Measurements from ENCODE around the gene EPB42. TPM values are rescaled to one million over a fixed set of nuclear protein-coding genes. Genes with fewer than 3 reads are reported as not detected.
"Not testable (repeated sequence)": the region's sequence is repeated elsewhere in the genome, so short reads cannot be mapped to it uniquely, and the experiment has no call there.

The EPB42 gene
- total RNA-seq, 1 donor from 2014 or later: not detected

DNA sequence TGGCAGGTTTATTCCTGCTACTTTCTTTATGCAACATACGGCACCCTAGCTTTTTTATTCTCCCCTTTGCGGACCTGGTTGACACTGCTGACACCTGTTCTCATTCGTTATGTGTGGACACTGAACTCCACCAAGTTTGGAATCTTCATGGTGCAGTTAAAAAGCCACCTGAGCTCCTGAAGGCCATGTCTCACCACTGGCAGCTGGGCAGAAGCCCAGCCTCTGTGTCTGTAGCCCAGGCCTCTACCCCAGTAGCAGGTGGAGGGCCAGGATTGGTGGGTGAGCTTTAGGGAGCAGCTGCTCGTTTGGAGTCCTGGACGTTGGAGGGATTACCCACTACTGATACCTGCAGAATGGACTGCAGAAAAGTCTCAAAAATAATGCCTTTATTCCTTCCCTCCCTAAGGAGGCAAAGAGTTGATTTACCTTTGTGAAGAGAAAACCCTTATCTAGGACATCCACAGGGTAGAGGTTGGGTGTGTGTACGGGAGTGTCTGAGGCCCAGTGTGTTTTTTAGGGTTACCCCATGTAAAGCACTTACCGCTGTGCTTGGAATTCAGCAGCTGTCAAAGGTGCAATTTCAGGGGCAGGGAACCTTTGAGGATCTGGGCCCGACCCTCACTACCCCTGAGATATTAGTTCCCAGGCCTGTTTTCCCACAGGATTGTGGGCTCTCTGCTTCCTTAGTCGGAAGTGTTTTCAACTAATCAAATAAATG lies 36.3 kb downstream of the EPB42 start:
- TF ChIP-seq, protein P1, sequence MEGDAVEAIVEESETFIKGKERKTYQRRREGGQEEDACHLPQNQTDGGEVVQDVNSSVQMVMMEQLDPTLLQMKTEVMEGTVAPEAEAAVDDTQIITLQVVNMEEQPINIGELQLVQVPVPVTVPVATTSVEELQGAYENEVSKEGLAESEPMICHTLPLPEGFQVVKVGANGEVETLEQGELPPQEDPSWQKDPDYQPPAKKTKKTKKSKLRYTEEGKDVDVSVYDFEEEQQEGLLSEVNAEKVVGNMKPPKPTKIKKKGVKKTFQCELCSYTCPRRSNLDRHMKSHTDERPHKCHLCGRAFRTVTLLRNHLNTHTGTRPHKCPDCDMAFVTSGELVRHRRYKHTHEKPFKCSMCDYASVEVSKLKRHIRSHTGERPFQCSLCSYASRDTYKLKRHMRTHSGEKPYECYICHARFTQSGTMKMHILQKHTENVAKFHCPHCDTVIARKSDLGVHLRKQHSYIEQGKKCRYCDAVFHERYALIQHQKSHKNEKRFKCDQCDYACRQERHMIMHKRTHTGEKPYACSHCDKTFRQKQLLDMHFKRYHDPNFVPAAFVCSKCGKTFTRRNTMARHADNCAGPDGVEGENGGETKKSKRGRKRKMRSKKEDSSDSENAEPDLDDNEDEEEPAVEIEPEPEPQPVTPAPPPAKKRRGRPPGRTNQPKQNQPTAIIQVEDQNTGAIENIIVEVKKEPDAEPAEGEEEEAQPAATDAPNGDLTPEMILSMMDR (IDR thresholded peaks at IDR 0.05; ENCODE audit: insufficient read depth, low read length, poor library complexity, severe bottlenecking): no peak
- H3K27me3 ChIP-seq (ENCODE audit: control insufficient read depth, insufficient read depth, low read length): no peaks in the 10 kb centered on the region

DNA sequence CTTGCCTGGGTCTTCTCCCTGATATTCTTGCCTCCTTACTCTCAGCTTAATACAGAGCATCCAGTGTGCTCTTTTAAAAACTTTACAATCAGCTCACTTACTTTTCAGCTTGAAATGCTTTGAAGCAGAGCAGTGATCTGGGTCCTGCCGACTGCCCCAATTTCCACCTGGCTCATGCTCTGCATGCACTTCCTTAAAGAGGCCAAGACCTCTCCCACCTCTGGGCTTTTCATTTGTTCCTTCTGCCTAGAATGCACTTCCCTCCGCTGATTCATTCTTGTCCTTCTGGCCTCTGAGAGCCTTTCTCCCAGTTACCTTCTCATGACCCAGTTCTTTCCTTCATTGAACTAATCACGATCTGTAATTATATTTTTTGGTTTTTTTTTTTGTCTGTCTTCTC lies 37.5 kb downstream of the EPB42 start:
- TF ChIP-seq, protein P1 (IDR thresholded peaks at IDR 0.05; ENCODE audit: insufficient read depth, low read length, poor library complexity, severe bottlenecking): no peak
- no peak for DNase-seq (ENCODE audit: low read depth)

More for the DNA sequence above, 36.3 kb downstream of the EPB42 start:
- H3K36me3 ChIP-seq (ENCODE audit: control insufficient read depth, insufficient read depth, low read length): no peaks in the 10 kb centered on the region
- peak overlapping the region; percentile 77 for H3K4me3 ChIP-seq (ENCODE audit: low read depth, low read length)
- DNase-seq (ENCODE audit: low read depth): no peak

DNA sequence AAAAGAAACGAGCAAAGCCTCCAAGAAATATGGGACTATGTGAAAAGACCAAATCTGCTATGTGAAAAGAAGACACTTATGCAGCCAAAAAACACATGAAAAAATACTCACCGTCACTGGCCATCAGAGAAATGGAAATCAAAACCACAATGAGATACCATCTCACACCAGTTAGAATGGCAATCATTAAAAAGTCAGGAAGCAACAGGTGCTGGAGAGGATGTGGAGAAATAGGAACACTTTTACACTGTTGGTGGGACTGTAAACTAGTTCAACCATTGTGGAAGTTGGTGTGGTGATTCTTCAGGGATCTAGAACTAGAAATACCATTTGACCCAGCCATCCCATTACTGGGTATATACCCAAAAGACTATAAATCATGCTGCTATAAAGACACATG lies 43.7 kb downstream of the EPB42 start:
- not testable (repeated sequence) for H3K4me3 ChIP-seq (ENCODE audit: low read depth, low read length); H3K27me3 ChIP-seq (ENCODE audit: control insufficient read depth, insufficient read depth, low read length); DNase-seq (ENCODE audit: low read depth); H3K36me3 ChIP-seq (ENCODE audit: control insufficient read depth, insufficient read depth, low read length)

More for the DNA sequence above, 37.5 kb downstream of the EPB42 start:
- no peaks in the 10 kb centered on the region for H3K36me3 ChIP-seq (ENCODE audit: control insufficient read depth, insufficient read depth, low read length)
- H3K27me3 ChIP-seq (ENCODE audit: control insufficient read depth, insufficient read depth, low read length): no peaks in the 10 kb centered on the region
- no peak overlapping the region for H3K4me3 ChIP-seq (ENCODE audit: low read depth, low read length)

DNA sequence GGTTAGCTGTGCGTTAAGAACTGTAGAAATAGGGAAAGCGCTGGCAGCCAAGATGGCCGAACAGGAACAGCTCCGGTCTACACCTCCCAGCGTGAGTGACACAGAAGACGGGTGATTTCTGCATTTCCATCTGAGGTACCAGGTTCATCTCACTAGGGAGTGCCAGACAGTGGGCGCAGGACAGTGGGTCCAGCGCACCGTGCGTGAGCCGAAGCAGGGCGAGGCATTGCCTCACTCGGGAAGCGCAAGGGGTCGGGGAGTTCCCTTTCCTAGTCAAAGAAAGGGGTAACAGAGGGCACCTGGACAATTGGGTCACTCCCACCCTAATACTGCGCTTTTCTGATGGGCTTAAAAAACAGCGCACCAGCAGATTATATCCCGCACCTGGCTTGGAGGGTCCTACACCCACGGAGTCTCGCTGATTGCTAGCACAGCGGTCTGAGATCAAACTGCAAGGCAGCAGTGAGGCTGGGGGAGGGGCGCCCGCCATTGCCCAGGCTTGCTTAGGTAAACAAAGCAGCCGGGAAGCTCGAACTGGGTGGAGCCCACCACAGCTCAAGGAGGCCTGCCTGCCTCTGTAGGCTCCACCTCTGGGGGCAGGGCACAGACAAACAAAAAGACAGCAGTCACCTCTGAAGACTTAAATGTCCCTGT lies 45.0 kb downstream of the EPB42 start:
- not testable (repeated sequence) for DNase-seq (ENCODE audit: low read depth); H3K36me3 ChIP-seq (ENCODE audit: control insufficient read depth, insufficient read depth, low read length); H3K4me3 ChIP-seq (ENCODE audit: low read depth, low read length); H3K27me3 ChIP-seq (ENCODE audit: control insufficient read depth, insufficient read depth, low read length)

DNA sequence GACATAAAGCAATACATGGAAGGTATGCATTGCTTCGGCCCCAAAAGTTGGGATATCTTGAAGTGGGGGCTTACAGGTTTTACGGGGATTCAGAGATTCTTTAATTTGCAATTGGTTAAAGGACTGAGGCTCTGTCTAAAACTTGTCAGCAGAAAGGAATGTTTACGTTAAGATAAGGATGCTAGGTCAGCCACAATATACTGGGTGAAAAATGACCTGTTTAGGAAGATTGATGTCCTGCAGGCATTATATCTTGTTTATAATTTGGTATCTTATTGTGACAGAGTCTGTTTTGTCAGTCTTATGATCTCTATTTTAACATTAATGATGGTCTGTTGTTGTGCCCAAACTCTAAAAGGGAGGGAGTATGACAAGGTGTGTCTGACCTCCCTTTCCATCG lies 50.9 kb downstream of the EPB42 start:
- TF ChIP-seq, protein P1 (IDR thresholded peaks at IDR 0.05; ENCODE audit: insufficient read depth, low read length, poor library complexity, severe bottlenecking): no peak
- H3K36me3 ChIP-seq (ENCODE audit: control insufficient read depth, insufficient read depth, low read length): no peaks in the 10 kb centered on the region
- H3K27me3 ChIP-seq (ENCODE audit: control insufficient read depth, insufficient read depth, low read length): no peaks in the 10 kb centered on the region
- no peak for DNase-seq (ENCODE audit: low read depth)
- H3K4me3 ChIP-seq (ENCODE audit: low read depth, low read length): no peak overlapping the region

DNA sequence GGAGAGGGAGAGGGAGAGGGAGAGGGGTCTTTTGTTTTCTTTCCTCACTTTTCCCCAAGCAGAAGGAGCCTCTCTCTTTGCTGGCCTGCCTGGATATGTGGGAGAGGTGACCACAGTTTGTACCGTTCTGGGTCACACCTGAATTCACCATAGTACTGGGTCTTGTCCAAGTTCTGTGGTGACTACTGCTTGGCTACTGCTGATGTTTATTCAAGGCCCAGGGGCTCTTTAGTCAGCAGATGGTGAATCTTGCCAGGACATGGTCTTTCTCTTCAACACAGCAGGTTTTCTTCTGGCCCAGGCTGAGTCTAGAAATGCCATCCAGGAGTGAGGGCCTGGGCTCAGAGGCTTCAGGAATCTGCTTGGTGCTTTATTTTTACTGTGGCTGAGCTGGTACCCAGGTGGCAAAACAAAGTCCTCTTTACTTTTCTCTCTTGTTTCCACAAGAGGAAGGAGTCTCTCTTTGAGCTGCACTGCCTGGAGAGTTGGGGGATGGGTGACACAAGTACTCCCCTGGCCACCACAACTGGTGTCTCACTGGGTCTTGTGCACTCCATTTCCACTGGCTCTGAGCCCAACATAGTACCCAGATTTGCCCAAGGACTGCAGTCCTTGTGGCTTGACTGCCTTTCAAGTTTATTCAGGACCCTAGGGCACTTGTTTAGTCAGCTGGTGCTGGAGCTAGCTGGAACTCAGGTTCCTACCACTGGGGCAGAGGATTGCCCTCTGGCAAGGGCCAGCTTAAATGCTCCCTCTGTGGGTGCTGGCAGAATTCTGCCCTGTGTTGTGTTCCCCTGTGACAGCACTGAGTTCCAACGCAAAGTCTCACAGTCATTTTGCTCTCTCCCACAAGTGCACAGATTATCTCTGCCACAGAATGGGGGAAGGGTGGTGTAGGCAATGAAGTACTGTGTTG lies 52.4 kb downstream of the EPB42 start:
- peak; percentile 37 for DNase-seq (ENCODE audit: low read depth)
- TF ChIP-seq, protein P1 (IDR thresholded peaks at IDR 0.05; ENCODE audit: insufficient read depth, low read length, poor library complexity, severe bottlenecking): no peak
- no peaks in the 10 kb centered on the region for H3K36me3 ChIP-seq (ENCODE audit: control insufficient read depth, insufficient read depth, low read length)
- H3K4me3 ChIP-seq (ENCODE audit: low read depth, low read length): no peak overlapping the region
- H3K27me3 ChIP-seq (ENCODE audit: control insufficient read depth, insufficient read depth, low read length): no peaks in the 10 kb centered on the region

DNA sequence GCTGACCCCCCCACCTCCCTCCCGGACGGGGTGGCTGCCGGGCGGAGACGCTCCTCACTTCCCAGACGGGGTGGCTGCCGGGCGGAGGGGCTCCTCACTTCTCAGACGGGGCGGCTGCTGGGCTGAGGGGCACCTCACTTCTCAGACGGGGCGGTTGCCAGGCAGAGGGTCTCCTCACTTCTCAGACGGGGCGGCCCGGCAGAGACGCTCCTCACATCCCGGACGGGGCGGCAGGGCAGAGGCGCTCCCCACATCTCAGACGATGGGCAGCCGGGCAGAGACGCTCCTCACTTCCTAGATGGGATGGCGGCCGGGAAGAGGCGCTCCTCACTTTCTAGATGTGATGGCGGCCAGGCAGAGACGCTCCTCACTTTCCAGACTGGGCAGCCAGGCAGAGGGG lies 53.6 kb downstream of the EPB42 start:
- H3K36me3 ChIP-seq (ENCODE audit: control insufficient read depth, insufficient read depth, low read length); H3K27me3 ChIP-seq (ENCODE audit: control insufficient read depth, insufficient read depth, low read length); H3K4me3 ChIP-seq (ENCODE audit: low read depth, low read length); DNase-seq (ENCODE audit: low read depth): not testable (repeated sequence)
